CD4-positive, alpha-beta memory T cell (primary cell): ENCODE measurements around the gene MORF4L2. TPM values are rescaled to one million over a fixed set of nuclear protein-coding genes. Genes with fewer than 3 reads are reported as not detected.

ENCODE experiments used
- CTCF ChIA-PET: fragments of 350-600 bp; sonication (Branson Sonifier 250); formaldehyde crosslinking; loops from one replicate; lab custom pipeline; 2021; ENCODE audit warnings: inconsistent platforms; ENCODE audit not compliant: partially characterized antibody; lab: Charles Lee
- POLR2A ChIA-PET: fragments of 350-600 bp; sonication (Branson Sonifier 250); formaldehyde crosslinking; loops from one replicate; lab custom pipeline; 2021; ENCODE audit not compliant: partially characterized antibody; lab: Charles Lee
- DNase-seq, 5 donors: peaks; one replicate each; pipeline versions ENCODE4 v3.0.0 to v3.0.0-alpha.2; 2020 to 2022; ENCODE audit warnings: mixed read lengths in 1 of 5
- H3K27ac ChIP-seq: one replicate; pipeline ENCODE4 v1.7.0; 2013; ENCODE audit warnings: low read depth, low read length
- H3K27me3 ChIP-seq: 2 replicates; pipeline ENCODE4 v1.7.0; 2013; ENCODE audit warnings: mild to moderate bottlenecking, low read length, moderate library complexity; ENCODE audit not compliant: insufficient read depth
- H3K36me3 ChIP-seq: 2 replicates; pipeline ENCODE4 v1.7.0; 2013; ENCODE audit warnings: mild to moderate bottlenecking, low read length, moderate library complexity; ENCODE audit not compliant: insufficient read depth
- H3K4me1 ChIP-seq: 2 replicates; pipeline ENCODE4 v1.7.0; 2013; ENCODE audit warnings: mild to moderate bottlenecking, low read length, moderate library complexity; ENCODE audit not compliant: insufficient read depth
- H3K4me3 ChIP-seq, 2 donors: one replicate each; pipeline ENCODE4 v1.7.0; 2013; ENCODE audit warnings: low read length in 2 of 2, mild to moderate bottlenecking in 1 of 2
- H3K9me3 ChIP-seq, 2 donors: one replicate each; pipeline ENCODE4 v1.7.0; 2013; ENCODE audit warnings: low read length in 2 of 2, control low read depth in 1 of 2; ENCODE audit not compliant: control insufficient read depth in 1 of 2
- H3K27ac Mint-ChIP-seq, 7 donors: one replicate each; pipeline ENCODE4 v1.8.0; 2020 to 2021; ENCODE audit warnings: mixed read lengths in 7 of 7, mild to moderate bottlenecking in 6 of 7, inconsistent platforms in 3 of 7, moderate library complexity in 3 of 7
- H3K27me3 Mint-ChIP-seq, 2 donors: one replicate each; pipeline ENCODE4 v1.8.0; 2020 to 2021; ENCODE audit warnings: mixed read lengths in 2 of 2
- H3K36me3 Mint-ChIP-seq, 2 donors: one replicate each; pipeline ENCODE4 v1.8.0; 2020 to 2021; ENCODE audit warnings: mixed read lengths in 2 of 2, inconsistent platforms in 1 of 2, mild to moderate bottlenecking in 1 of 2
- H3K4me1 Mint-ChIP-seq, 4 donors: one replicate each; pipeline ENCODE4 v1.8.0; 2020 to 2021; ENCODE audit warnings: mixed read lengths in 4 of 4, mild to moderate bottlenecking in 1 of 4
- H3K4me3 Mint-ChIP-seq, 8 donors: one replicate each; pipeline ENCODE4 v1.8.0; 2020 to 2021; ENCODE audit warnings: mixed read lengths in 8 of 8, mild to moderate bottlenecking in 7 of 8, moderate library complexity in 6 of 8, inconsistent platforms in 3 of 8
- H3K9me3 Mint-ChIP-seq, 8 donors: one replicate each; pipeline ENCODE4 v1.8.0; 2020 to 2021; ENCODE audit warnings: mixed read lengths in 8 of 8, mild to moderate bottlenecking in 5 of 8, inconsistent platforms in 3 of 8, moderate library complexity in 1 of 8
- intact Hi-C: fragments of 100-400 bp; cut with micrococcal nuclease; formaldehyde crosslinking; loops from one replicate; pipeline ENCODE4 v1.15.1; 2023
- polyA plus RNA-seq, 2 donors: library from polyadenylated mRNA; unstranded; fragments of 300-500 nt; fragmentation: Illumina TruSeq; gene quantifications; one replicate each; pipeline ENCODE4 v1.2.3, GENCODE V29; 2021
- total RNA-seq, 2 experiments: library from RNA; stranded (reverse); gene quantifications; one replicate each; pipeline ENCODE4 v1.2.3, GENCODE V29; 2021

The MORF4L2 gene
- total and polyA plus RNA-seq, 4 experiments from 2014 or later: 78.7 to 110 (median 92.3) TPM

DNA sequence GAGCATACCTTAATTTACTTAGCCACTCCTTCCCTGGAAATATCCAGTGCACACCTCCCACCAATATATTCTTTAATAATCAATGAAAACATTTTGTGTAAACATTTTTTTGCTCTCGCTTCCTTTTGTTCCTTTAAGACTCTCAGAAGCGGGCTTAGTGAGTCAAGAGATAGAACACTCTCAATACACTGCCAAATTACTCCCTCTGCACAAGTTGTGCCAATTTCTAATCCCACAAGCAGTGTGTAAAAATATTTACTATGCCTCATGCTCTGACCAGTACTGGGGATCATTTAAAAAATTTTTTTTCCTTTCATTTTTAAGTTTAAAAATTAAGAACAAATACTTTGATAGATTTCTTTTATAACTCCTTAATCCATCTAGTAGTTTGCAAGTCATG lies 5.1 kb downstream of the MORF4L2 start:
- no peak for DNase-seq
- Mint-ChIP-seq H3K9me3 (no peaks in the 10 kb centered on the region), H3K27me3 (no peaks in the 10 kb centered on the region), H3K4me1 (peaks cover 0 to 15% (median 3%) of the 10 kb centered on the region in 4 donors), H3K27ac (no peak overlapping the region), H3K4me3 (no peak overlapping the region), H3K36me3 (peaks cover 17 to 57% of the 10 kb centered on the region in 2 donors)
- intact Hi-C loops: loop anchor here (10.0 kb wide), 1 partner anchor 1747 kb away; the partner anchor contains the start of gene ZMAT1
- peaks cover 16% of the 10 kb centered on the region for H3K4me1 ChIP-seq
- H3K4me3 ChIP-seq: no peak overlapping the region
- no peaks in the 10 kb centered on the region for H3K9me3 ChIP-seq
- H3K36me3 ChIP-seq: peaks cover 28% of the 10 kb centered on the region
- POLR2A ChIA-PET: no interaction called here
- no peaks in the 10 kb centered on the region for H3K27me3 ChIP-seq
- CTCF ChIA-PET: no interaction called here
- no peak overlapping the region for H3K27ac ChIP-seq

DNA sequence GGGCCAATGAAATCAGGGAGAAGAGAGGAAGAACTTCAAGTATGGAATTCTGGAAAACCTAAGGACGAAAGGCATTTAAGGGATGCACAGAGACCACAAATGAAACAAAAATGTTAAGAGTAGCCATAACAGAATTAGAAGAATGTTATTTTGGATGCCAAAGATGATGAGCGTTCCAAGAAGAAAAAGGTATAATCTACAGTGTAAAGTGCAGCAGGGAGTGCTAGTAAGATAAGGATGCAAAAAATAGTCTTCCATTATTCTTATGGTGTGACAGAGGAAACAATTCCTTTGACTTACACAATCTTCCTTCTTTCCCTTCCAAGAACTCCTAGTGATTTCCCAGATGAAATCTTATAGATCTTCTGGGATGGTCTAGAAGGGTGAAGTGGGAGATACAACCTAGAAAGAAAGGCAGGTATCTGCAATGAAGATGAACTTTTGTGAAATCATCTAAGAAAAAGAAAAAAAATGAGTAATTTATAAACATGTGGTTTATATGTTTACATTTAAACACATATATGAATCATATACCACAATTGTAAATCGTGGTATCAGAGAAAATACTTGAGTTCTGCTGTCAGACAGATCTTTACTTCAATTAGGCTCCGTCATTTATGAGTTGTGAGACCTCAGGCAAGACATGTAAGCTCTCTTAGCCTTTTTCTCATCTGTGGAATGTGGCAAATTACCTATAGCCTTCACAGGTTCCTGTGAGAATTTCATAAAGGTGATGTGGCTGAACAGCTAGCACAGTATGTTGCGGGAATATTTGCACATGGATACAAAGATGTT lies 8.1 kb downstream of the MORF4L2 start:
- Mint-ChIP-seq H3K27me3 (no peaks in the 10 kb centered on the region), H3K36me3 (peaks cover 9 to 62% of the 10 kb centered on the region in 2 donors), H3K27ac (peak overlapping the region in 1 of 7 donors; percentile 38), H3K4me1 (peaks cover 0 to 1% (median 0%) of the 10 kb centered on the region in 4 donors), H3K9me3 (no peaks in the 10 kb centered on the region), H3K4me3 (no peak overlapping the region)
- Histone ChIP-seq H3K27me3 (no peaks in the 10 kb centered on the region), H3K4me1 (no peaks in the 10 kb centered on the region), H3K4me3 (no peak overlapping the region), H3K36me3 (peaks cover 23% of the 10 kb centered on the region), H3K27ac (no peak overlapping the region), H3K9me3 (no peaks in the 10 kb centered on the region)
- CTCF ChIA-PET: no interaction called here
- intact Hi-C loops: no loop called here
- DNase-seq: no peak
- POLR2A ChIA-PET: interaction anchor here (0.6 kb wide), 1 partner anchor 764 kb away, joined by 3 read pairs; no protein-coding TSS in a partner anchor

GRCh38 chrX:103674531-103675454 lies 11.7 kb downstream of the MORF4L2 start:
- Histone ChIP-seq H3K36me3 (peaks cover 23% of the 10 kb centered on the region), H3K27me3 (no peaks in the 10 kb centered on the region), H3K9me3 (no peaks in the 10 kb centered on the region), H3K4me1 (no peaks in the 10 kb centered on the region), H3K4me3 (no peak overlapping the region), H3K27ac (no peak overlapping the region)
- Mint-ChIP-seq H3K4me1 (peaks cover 0 to 1% (median 0%) of the 10 kb centered on the region in 4 donors), H3K4me3 (no peak overlapping the region), H3K27me3 (no peaks in the 10 kb centered on the region), H3K9me3 (no peaks in the 10 kb centered on the region), H3K36me3 (peaks cover 9 to 42% of the 10 kb centered on the region in 2 donors), H3K27ac (no peak overlapping the region)
- POLR2A ChIA-PET: no interaction called here
- DNase-seq: no peak
- CTCF ChIA-PET: no interaction called here
- intact Hi-C loops: no loop called here

DNA sequence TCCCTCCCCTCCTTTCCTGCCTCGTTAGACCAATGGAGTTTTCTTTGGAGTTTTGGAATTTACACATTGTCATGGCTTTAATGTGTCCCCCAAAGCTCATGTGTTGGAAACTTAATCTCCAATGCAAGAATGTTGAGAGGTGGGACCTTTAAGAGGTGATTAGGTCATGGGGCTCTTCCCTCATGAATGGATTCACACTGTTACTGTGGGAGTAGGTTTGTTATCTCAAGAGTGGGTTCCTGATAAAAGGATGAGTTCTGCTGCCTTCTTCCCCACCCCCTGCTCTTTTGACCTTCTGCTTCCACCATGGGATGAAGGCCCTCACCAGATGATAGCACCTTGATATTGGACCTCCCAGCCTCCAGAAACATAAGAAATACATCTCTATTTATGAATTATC lies 16.8 kb downstream of the MORF4L2 start:
- H3K4me1 Mint-ChIP-seq: no peaks in the 10 kb centered on the region
- Histone ChIP-seq H3K27ac (no peak overlapping the region), H3K27me3 (no peaks in the 10 kb centered on the region), H3K4me1 (no peaks in the 10 kb centered on the region), H3K9me3 (no peaks in the 10 kb centered on the region), H3K36me3 (no peaks in the 10 kb centered on the region), H3K4me3 (no peak overlapping the region)
- ChIA-PET POLR2A (no interaction called here), CTCF (no interaction called here)
- H3K9me3 Mint-ChIP-seq: no peaks in the 10 kb centered on the region
- no peaks in the 10 kb centered on the region for H3K27me3 Mint-ChIP-seq
- intact Hi-C loops: no loop called here
- peaks cover 0 to 2% of the 10 kb centered on the region in 2 donors for H3K36me3 Mint-ChIP-seq
- H3K4me3 Mint-ChIP-seq: no peak overlapping the region
- H3K27ac Mint-ChIP-seq: no peak overlapping the region
- no peak for DNase-seq

DNA sequence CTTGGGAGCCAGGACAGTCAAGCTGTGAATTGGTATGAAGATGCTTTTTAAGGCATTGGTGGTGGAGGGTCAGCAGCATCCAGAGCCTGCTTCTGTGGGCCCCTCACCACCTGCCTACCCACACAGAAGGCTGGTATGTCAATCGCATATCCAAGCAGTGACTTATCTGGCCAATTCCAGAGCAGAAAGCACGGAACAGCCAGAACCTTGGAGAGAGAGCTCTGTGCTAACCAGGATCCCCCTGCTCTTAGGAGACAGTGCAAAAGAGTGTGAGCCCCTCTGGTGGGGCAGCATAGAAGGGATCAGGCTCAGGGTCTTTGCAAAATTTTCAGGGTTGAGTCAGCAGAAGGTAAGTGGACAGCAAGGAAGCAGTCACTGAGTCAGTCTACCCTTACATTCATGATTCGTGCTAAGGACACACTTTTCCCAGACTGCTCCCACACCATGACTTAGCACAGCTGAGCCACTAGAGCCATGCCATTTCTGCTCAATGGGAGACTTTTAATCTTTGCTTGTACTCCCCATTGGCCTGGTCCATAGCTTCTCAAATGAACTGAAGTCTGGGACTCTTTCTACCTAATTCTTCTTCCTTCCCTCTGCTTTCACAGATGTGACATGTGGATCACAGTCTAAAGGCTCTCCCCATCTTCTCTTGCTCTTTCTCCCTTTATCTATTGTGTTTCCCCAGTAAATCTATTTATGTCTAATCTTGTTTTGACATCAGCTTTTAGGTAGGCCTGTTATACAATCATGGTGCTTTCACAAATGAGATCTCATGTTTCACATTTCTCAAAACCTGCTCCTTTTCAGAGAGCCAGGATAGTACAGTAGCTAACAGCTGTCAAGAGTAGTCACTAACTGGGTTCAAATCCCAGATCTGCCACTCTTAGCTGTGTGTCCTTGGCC lies 20.0 kb downstream of the MORF4L2 start:
- no peaks in the 10 kb centered on the region for H3K36me3 ChIP-seq
- no peak overlapping the region for H3K27ac ChIP-seq
- intact Hi-C loops: no loop called here
- no peaks in the 10 kb centered on the region for H3K9me3 ChIP-seq
- Mint-ChIP-seq H3K27me3 (peaks cover 0 to 12% of the 10 kb centered on the region in 2 donors), H3K27ac (no peak overlapping the region), H3K4me1 (peaks cover 0 to 5% (median 2%) of the 10 kb centered on the region in 4 donors), H3K9me3 (no peaks in the 10 kb centered on the region), H3K36me3 (no peaks in the 10 kb centered on the region), H3K4me3 (no peak overlapping the region)
- no peak for DNase-seq
- POLR2A ChIA-PET: no interaction called here
- no peaks in the 10 kb centered on the region for H3K4me1 ChIP-seq
- CTCF ChIA-PET: interaction anchor here (1.1 kb wide), 1 partner anchor 21 kb away, joined by 5 read pairs; no protein-coding TSS in a partner anchor
- H3K4me3 ChIP-seq: no peak overlapping the region
- no peaks in the 10 kb centered on the region for H3K27me3 ChIP-seq

- no peak overlapping the region for H3K27ac Mint-ChIP-seq
- Histone ChIP-seq H3K27me3 (no peaks in the 10 kb centered on the region), H3K36me3 (no peaks in the 10 kb centered on the region), H3K27ac (no peak overlapping the region), H3K9me3 (no peaks in the 10 kb centered on the region), H3K4me1 (no peaks in the 10 kb centered on the region), H3K4me3 (no peak overlapping the region)
- DNase-seq: no peak
- H3K9me3 Mint-ChIP-seq: no peaks in the 10 kb centered on the region
- H3K4me3 Mint-ChIP-seq: no peak overlapping the region
- intact Hi-C loops: no loop called here
- CTCF ChIA-PET: no interaction called here
- peaks cover 0 to 5% (median 2%) of the 10 kb centered on the region in 4 donors for H3K4me1 Mint-ChIP-seq
- H3K36me3 Mint-ChIP-seq: no peaks in the 10 kb centered on the region
- H3K27me3 Mint-ChIP-seq: peaks cover 0 to 12% of the 10 kb centered on the region in 2 donors
- POLR2A ChIA-PET: no interaction called here
These were observed 22.3 kb downstream of the MORF4L2 start for GRCh38 chrX:103663981-103664762.
